ENCODE measurements around the gene NUMBL. TPM values are rescaled to one million over a fixed set of nuclear protein-coding genes. Genes with fewer than 3 reads are reported as not detected.

NUMBL gene
- total and polyA plus RNA-seq, 2 of the 8 experiments (the other 6 are each of a cell fraction or from before 2014, with no cell fraction given), result 13.5 to 24.8 TPM

DNA sequence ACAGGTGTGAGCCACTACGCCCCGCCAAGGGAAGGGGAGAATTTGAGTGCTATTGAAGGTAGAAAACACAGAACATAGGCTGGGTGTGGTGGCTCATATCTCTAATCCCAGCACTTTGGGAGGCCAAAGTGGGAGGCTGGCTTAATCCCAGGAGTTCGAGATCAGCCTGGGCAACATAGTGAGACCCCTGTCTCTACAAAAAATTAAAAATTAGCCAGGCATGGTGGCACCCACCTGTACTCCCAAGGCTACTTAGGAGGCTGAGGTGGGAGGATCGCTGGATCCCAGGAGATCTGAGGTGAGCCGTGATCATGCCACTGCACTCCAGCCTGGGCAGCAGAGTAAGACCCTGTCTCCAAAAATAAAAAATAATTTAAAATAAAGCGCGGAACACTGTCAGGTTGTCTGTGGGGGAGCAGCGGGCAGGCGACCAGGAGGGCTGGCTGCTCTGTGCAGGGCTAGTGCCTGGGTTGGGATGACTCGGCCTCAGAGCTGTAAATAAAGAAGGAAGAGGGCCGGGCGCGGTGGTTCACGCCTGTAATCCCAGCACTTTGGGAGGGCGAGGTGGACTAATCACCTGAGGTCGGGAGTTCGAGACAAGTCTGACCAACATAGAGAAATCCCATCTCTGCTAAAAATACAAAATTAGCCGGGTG lies 48.3 kb downstream of the NUMBL start (continued):
- TF ChIP-seq E2F6 (IDR thresholded peaks at IDR 0.05), result no peak
- no peak for TF ChIP-seq TCF12 (IDR thresholded peaks at IDR 0.05; ENCODE audit: low read depth, low read length)
